Spleen (tissue), 11 donors: ENCODE measurements around the gene C1orf226. TPM values are rescaled to one million over a fixed set of nuclear protein-coding genes. Genes with fewer than 3 reads are reported as not detected.

Experiments
- DNase-seq: peaks from one replicate; pipeline ENCODE4 v3.0.0-alpha.2; 2020
- H3K27ac ChIP-seq, 8 donors: fragments of 200-600 bp; sonication (generic) in 7 of 8; 1 replicate in 4 of 8; 2 replicates in 4 of 8; pipeline versions ENCODE4 v1.5.0 to v1.8.0; 2016 to 2021; ENCODE audit warnings: inconsistent platforms in 4 of 8, mild to moderate bottlenecking in 4 of 8, moderate library complexity in 1 of 8
- H3K27me3 ChIP-seq, 7 donors: fragments of 200-600 bp; sonication (generic) in 6 of 7; replicated peaks in 1 of 7; 1 replicate in 4 of 7; 2 replicates in 3 of 7; pipeline versions ENCODE4 v1.5.0 to v1.8.0; 2016 to 2021; ENCODE audit warnings: inconsistent platforms in 3 of 7, mild to moderate bottlenecking in 1 of 7
- H3K36me3 ChIP-seq, 6 donors: fragments of 200-600 bp; sonication (generic) in 5 of 6; 1 replicate in 4 of 6; 2 replicates in 2 of 6; pipeline versions ENCODE4 v1.5.0 to v1.8.0; 2016 to 2021; ENCODE audit warnings: inconsistent platforms in 2 of 6
- H3K4me1 ChIP-seq, 6 donors: fragments of 200-600 bp; sonication (generic) in 5 of 6; 1 replicate in 3 of 6; 2 replicates in 3 of 6; pipeline versions ENCODE4 v1.5.0 to v1.8.0; 2016 to 2021; ENCODE audit warnings: inconsistent platforms in 3 of 6
- H3K4me3 ChIP-seq, 8 donors: fragments of 200-600 bp; sonication (generic) in 7 of 8; 1 replicate in 4 of 8; 2 replicates in 4 of 8; pipeline versions ENCODE4 v1.5.0 to v1.8.0; 2016 to 2021; ENCODE audit warnings: inconsistent platforms in 4 of 8, mild to moderate bottlenecking in 4 of 8, moderate library complexity in 2 of 8
- H3K9me3 ChIP-seq, 8 donors: fragments of 200-600 bp; sonication (generic) in 7 of 8; 1 replicate in 4 of 8; 2 replicates in 4 of 8; pipeline versions ENCODE4 v1.5.0 to v1.8.0; 2016 to 2021; ENCODE audit warnings: inconsistent platforms in 4 of 8
- CTCF ChIP-seq, 11 experiments: fragments of 200-600 bp in 7 of 11; fragments of 450-650 bp in 4 of 11; sonication (generic) in 4 of 11; IDR thresholded peaks in 8 of 11; conservative IDR thresholded peaks in 3 of 11; 1 replicate in 7 of 11; 2 replicates in 4 of 11; pipeline versions ENCODE4 v1.4.0 to v1.8.0; 2016 to 2021; ENCODE audit warnings: antibody characterized with exemption in 11 of 11, inconsistent platforms in 4 of 11, mild to moderate bottlenecking in 1 of 11
- POLR2A ChIP-seq, 3 donors: fragments of 450-650 bp; IDR thresholded peaks; one replicate each; pipeline ENCODE4 v1.5.1; 2017; ENCODE audit warnings: antibody characterized with exemption in 3 of 3, mild to moderate bottlenecking in 1 of 3
- POLR2AphosphoS5 ChIP-seq, 3 donors: sonication (generic); formaldehyde crosslinking; IDR thresholded peaks; one replicate each; pipeline ENCODE4 v1.5.1; 2017; ENCODE audit warnings: antibody characterized with exemption in 3 of 3
- WGBS, 5 donors: extraction: QIAGEN DNeasy Blood & Tissue Kit in 3 of 5; methylation state at CpG; one replicate each; pipeline versions ENCODE4 v1.1.5 to v1.1.7; 2013 to 2018; 5-methylcytosine and 5-hydroxymethylcytosine counted together
- intact Hi-C: fragments of 100-400 bp; cut with DNase I; formaldehyde crosslinking; loops from one replicate; pipeline ENCODE4 v1.15.0; 2023; ENCODE audit warnings: low total_unique reads
- polyA plus RNA-seq, 3 donors: library from polyadenylated mRNA; stranded (reverse); fragments of 200-250 nt; gene quantifications; one replicate each; pipeline ENCODE4 v1.2.1, GENCODE V29; 2013
- total RNA-seq, 7 donors: library from RNA; depleted of rRNA in 3 of 7; stranded (reverse); fragments of >200 nt in 3 of 7; fragmentation: NEBNext Ultra II Directional in 4 of 7; extraction: Animal tissue kit (Norgen Biotek cat#: 25700) in 4 of 7; gene quantifications; one replicate each; pipeline versions ENCODE4 v1.1.0 to v1.2.1, GENCODE V29; 2016 to 2021
- donor health status: healthy with polysubstance abuse.
- donor health status: DM: no; HTN: no; CAD: no; lungs with moderate emphysema.
- donor health status: DM: no; HTN: no; CAD: no.
- donor health status: Bipolar disorder and iron deficiency.
- donor health status: healthy.
- donor health status: DM: no; HTN: no; CAD: no.
- donor health status: DM: yes; HTN: yes; CAD: no.

Gene C1orf226
- total and polyA plus RNA-seq, 10 donors, result 0.09 to 2.4 (median 1.0) TPM

DNA sequence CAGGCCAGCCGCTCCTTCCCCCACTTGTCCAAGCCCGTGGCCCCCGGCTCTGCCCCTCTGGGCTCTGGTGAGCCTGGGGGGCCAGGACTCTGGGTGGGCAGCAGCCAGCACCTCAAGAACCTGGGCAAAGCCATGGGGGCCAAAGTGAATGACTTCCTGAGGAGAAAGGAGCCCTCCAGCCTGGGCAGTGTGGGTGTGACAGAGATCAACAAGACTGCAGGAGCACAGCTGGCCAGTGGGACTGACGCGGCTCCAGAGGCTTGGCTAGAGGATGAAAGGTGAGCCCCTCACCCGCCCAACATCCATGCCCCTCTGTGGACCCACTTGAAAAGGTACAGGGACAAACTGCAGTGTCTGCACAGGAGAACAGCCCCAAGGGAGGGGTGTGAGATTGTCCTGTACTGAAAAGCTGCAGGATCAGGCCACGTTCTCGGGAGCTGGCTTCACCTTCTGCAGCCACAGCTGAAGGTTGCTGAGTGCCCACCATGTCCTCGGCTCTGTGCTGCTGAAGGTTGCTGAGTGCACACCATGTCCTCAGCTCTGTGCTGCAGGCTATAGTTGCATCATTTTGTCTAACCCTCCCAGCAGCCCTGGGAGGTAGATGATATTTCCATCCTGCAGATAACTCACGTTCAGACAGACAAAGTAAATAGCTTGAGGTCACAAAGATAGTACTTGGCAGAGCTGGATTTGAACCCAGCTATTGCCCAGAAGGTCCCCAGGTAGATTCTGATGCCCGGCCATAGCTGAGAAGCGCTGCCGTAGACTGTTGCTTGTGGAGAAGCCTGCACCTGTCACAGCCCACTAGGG is 618 bp downstream of the C1orf226 start:
- Histone ChIP-seq H3K4me3 (no peak overlapping the region), H3K27ac (no peak overlapping the region), H3K36me3 (peaks cover 0 to 7% (median 0%) of the 10 kb centered on the region in 6 donors), H3K9me3 (no peaks in the 10 kb centered on the region), H3K27me3 (no peaks in the 10 kb centered on the region), H3K4me1 (no peaks in the 10 kb centered on the region)
- intact Hi-C loops, result no loop called here
- no peak for DNase-seq
- TF ChIP-seq CTCF (IDR thresholded peaks at IDR 0.05 in 8 of 11, conservative IDR thresholded peaks at IDR 0.05 in 3 of 11), result no peak
- TF ChIP-seq POLR2AphosphoS5 (IDR thresholded peaks at IDR 0.05), result no peak
- TF ChIP-seq POLR2A (IDR thresholded peaks at IDR 0.05), result no peak
- 84 to 93% (median 87%) methylated on average over 12 to 13 of the region's 13 CpGs for WGBS, 5 donors

DNA sequence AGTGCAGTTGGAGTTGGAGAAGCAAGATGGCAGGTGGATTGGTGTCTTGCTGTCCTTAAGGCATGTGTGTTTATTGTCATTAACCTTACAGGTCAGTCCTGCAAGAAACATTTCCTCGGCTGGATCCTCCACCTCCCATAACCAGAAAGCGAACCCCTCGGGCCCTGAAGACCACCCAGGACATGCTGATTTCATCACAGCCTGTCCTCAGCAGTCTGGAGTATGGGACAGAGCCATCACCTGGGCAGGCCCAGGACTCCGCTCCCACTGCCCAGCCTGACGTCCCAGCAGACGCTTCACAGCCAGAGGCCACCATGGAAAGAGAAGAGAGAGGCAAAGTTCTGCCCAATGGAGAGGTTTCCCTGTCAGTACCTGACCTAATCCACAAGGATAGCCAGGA is 1.6 kb downstream of the C1orf226 start:
- TF ChIP-seq POLR2A (IDR thresholded peaks at IDR 0.05) (no peak), POLR2AphosphoS5 (IDR thresholded peaks at IDR 0.05) (no peak), CTCF (IDR thresholded peaks at IDR 0.05 in 8 of 11, conservative IDR thresholded peaks at IDR 0.05 in 3 of 11) (no peak)
- Histone ChIP-seq H3K4me1 (no peaks in the 10 kb centered on the region), H3K4me3 (no peak overlapping the region), H3K27me3 (no peaks in the 10 kb centered on the region), H3K36me3 (peaks cover 0 to 7% (median 0%) of the 10 kb centered on the region in 6 donors), H3K9me3 (no peaks in the 10 kb centered on the region), H3K27ac (no peak overlapping the region)
- 90 to 95% (median 92%) methylated on average over 6 of the region's 6 CpGs for WGBS, 5 donors
- no peak for DNase-seq
- intact Hi-C loops, result no loop called here

- WGBS, 5 donors, result 76 to 91% (median 82%) methylated on average over 7 to 8 of the region's 8 CpGs
- Histone ChIP-seq H3K27me3 (no peaks in the 10 kb centered on the region), H3K27ac (no peak overlapping the region), H3K36me3 (peaks cover 0 to 7% (median 0%) of the 10 kb centered on the region in 6 donors), H3K4me1 (no peaks in the 10 kb centered on the region), H3K9me3 (no peaks in the 10 kb centered on the region), H3K4me3 (no peak overlapping the region)
- no peak for DNase-seq
- intact Hi-C loops, result no loop called here
- TF ChIP-seq CTCF (IDR thresholded peaks at IDR 0.05 in 8 of 11, conservative IDR thresholded peaks at IDR 0.05 in 3 of 11) (no peak), POLR2AphosphoS5 (IDR thresholded peaks at IDR 0.05) (no peak), POLR2A (IDR thresholded peaks at IDR 0.05) (no peak)
Measured at GRCh38 chr1:162383516-162383915, 2.0 kb downstream of the C1orf226 start.

- TF ChIP-seq POLR2AphosphoS5 (IDR thresholded peaks at IDR 0.05) (no peak), POLR2A (IDR thresholded peaks at IDR 0.05) (no peak), CTCF (IDR thresholded peaks at IDR 0.05 in 8 of 11, conservative IDR thresholded peaks at IDR 0.05 in 3 of 11) (no peak)
- intact Hi-C loops, result no loop called here
- DNase-seq, result no peak
Measured at GRCh38 chr1:162384116-162384515, 2.6 kb downstream of the C1orf226 start.

More at GRCh38 chr1:162384116-162384515, 2.6 kb downstream of the C1orf226 start:
- no peak overlapping the region for H3K27ac ChIP-seq
- H3K9me3 ChIP-seq, result no peaks in the 10 kb centered on the region
- H3K36me3 ChIP-seq, result peaks cover 0 to 7% (median 0%) of the 10 kb centered on the region in 6 donors
- no peak overlapping the region for H3K4me3 ChIP-seq
- WGBS, 5 donors, result 82 to 97% (median 94%) methylated on average over 5 to 6 of the region's 6 CpGs
- no peaks in the 10 kb centered on the region for H3K27me3 ChIP-seq
- peaks cover 0 to 2% (median 0%) of the 10 kb centered on the region in 6 donors for H3K4me1 ChIP-seq
